Stimulated activated CD8-positive, alpha-beta memory T cell treated with anti-CD3 and anti-CD28 coated beads, Interleukin-12 subunit alpha, Interleukin-12 subunit beta, amount 100 ng/mL, for 24 hours (primary cell): ENCODE data around the gene MCC.

Experiments used
- DNase-seq: peaks from one replicate; pipeline ENCODE4 v3.0.0-alpha.2; 2020; ENCODE audit errors: extremely low read depth

MCC gene

GRCh38 chr5:113177225-113177624 lies 311.0 kb downstream of the MCC start:
- no peak for DNase-seq

GRCh38 chr5:113176734-113177133 lies 311.5 kb downstream of the MCC start:
- DNase-seq = no peak

- DNase-seq = no peak
Measured at GRCh38 chr5:113176196-113176595, 312.1 kb downstream of the MCC start.

- DNase-seq = no peak
Measured at GRCh38 chr5:113172231-113172826, 315.9 kb downstream of the MCC start.

- no peak for DNase-seq
Measured at GRCh38 chr5:113171520-113171919, 316.7 kb downstream of the MCC start.

- DNase-seq = no peak
Measured at GRCh38 chr5:113170707-113171106, 317.5 kb downstream of the MCC start.

GRCh38 chr5:113169720-113170119 lies 318.5 kb downstream of the MCC start:
- DNase-seq = no peak

GRCh38 chr5:113167985-113168384 lies 320.3 kb downstream of the MCC start:
- no peak for DNase-seq

GRCh38 chr5:113166852-113167366 lies 321.3 kb downstream of the MCC start:
- DNase-seq = no peak

- no peak for DNase-seq
Measured at GRCh38 chr5:113166261-113166660, 322.0 kb downstream of the MCC start.

GRCh38 chr5:113164021-113164420 lies 324.2 kb downstream of the MCC start:
- no peak for DNase-seq

GRCh38 chr5:113163328-113163727 lies 324.9 kb downstream of the MCC start:
- DNase-seq = no peak

GRCh38 chr5:113162770-113163169 lies 325.5 kb downstream of the MCC start:
- no peak for DNase-seq

GRCh38 chr5:113162208-113162607 lies 326.0 kb downstream of the MCC start:
- no peak for DNase-seq

GRCh38 chr5:113161806-113162205 lies 326.4 kb downstream of the MCC start:
- DNase-seq = no peak

GRCh38 chr5:113157886-113158285 lies 330.4 kb downstream of the MCC start:
- DNase-seq = no peak

GRCh38 chr5:113156271-113156877 lies 331.9 kb downstream of the MCC start:
- DNase-seq = no peak

- DNase-seq = no peak
Measured at GRCh38 chr5:113153512-113154097, 334.6 kb downstream of the MCC start.

GRCh38 chr5:113152380-113152740 lies 335.9 kb downstream of the MCC start:
- DNase-seq = no peak

GRCh38 chr5:113151641-113152379 lies 336.4 kb downstream of the MCC start:
- DNase-seq = no peak

GRCh38 chr5:113150821-113151220 lies 337.4 kb downstream of the MCC start:
- DNase-seq = no peak

GRCh38 chr5:113150221-113150620 lies 338.0 kb downstream of the MCC start:
- no peak for DNase-seq

- DNase-seq = no peak
Measured at GRCh38 chr5:113147537-113147936, 340.7 kb downstream of the MCC start.
